ENCODE measurements around the gene METTL26.

The METTL26 gene

GRCh38 chr16:658679-659571, 22.8 kb upstream of the METTL26 start:
- DNase-seq = no peak

GRCh38 chr16:657487-657886, 21.4 kb upstream of the METTL26 start:
- no peak for DNase-seq

GRCh38 chr16:654034-654433, 17.9 kb upstream of the METTL26 start:
- no peak for DNase-seq

- DNase-seq = no peak
Measured at GRCh38 chr16:652454-653305, 16.6 kb upstream of the METTL26 start.

- DNase-seq = no peak
Measured at GRCh38 chr16:651844-652243, 15.7 kb upstream of the METTL26 start.

GRCh38 chr16:649631-650030, 13.5 kb upstream of the METTL26 start:
- DNase-seq = no peak

- peak; percentile 47 to 93 (median 84) for DNase-seq
Measured at GRCh38 chr16:648781-649589, 12.9 kb upstream of the METTL26 start, which contains the start of gene WDR90. Gene WDR90, plus strand, starts transcription at chr16:649365. Its CDS starts 52 bp downstream, at chr16:649417.

- DNase-seq = no peak
Measured at GRCh38 chr16:648071-648780, 12.1 kb upstream of the METTL26 start.

- DNase-seq = no peak
Measured at GRCh38 chr16:647173-647902, 11.2 kb upstream of the METTL26 start.

- DNase-seq = no peak
Measured at GRCh38 chr16:646679-647172, 10.6 kb upstream of the METTL26 start.

GRCh38 chr16:645852-646678, 10.0 kb upstream of the METTL26 start:
- DNase-seq = no peak

GRCh38 chr16:644556-644955, 8.5 kb upstream of the METTL26 start:
- no peak for DNase-seq

- DNase-seq = no peak
Measured at GRCh38 chr16:643050-643368, 6.9 kb upstream of the METTL26 start.

GRCh38 chr16:642189-643049, 6.3 kb upstream of the METTL26 start:
- DNase-seq = peak in 7 of 14 donors; percentile 13 to 58 (median 44)

GRCh38 chr16:641326-642188, 5.5 kb upstream of the METTL26 start, which contains the start of gene MCRIP2:
Gene MCRIP2, plus strand, starts transcription at chr16:641828. Its CDS starts 164 bp downstream, at chr16:641992.
- peak in 13 of 14 donors; percentile 15 to 84 (median 62) for DNase-seq

GRCh38 chr16:640614-641013, 4.5 kb upstream of the METTL26 start:
- no peak for DNase-seq

- no peak for DNase-seq
Measured at GRCh38 chr16:638836-639235, 2.7 kb upstream of the METTL26 start.

- no peak for DNase-seq
Measured at GRCh38 chr16:638034-638543, 2.0 kb upstream of the METTL26 start.

Data from C1 segment of cervical spinal cord (tissue), 14 donors.